OCI-LY3 (cell line): Measurements from ENCODE around the gene LAMA3.

Source experiments
- H2AFZ ChIP-seq: fragments of 200-600, 300-600 bp; shearing (Covaris generic); 2 replicates; pipeline ENCODE4 v1.6.0; 2014; ENCODE audit warnings: antibody characterized with exemption, low read depth, low read length
- H3K27ac ChIP-seq: fragments of 200-600, 300-600 bp; sonication (generic); 2 replicates; pipeline ENCODE4 v1.5.1; 2014; ENCODE audit warnings: mild to moderate bottlenecking, low read length, moderate library complexity, mixed read lengths
- H3K27me3 ChIP-seq: fragments of 200-600, 300-600 bp; sonication (generic); 2 replicates; pipeline ENCODE4 v1.6.1; 2014; ENCODE audit warnings: low read depth, low read length, mixed read lengths
- H3K36me3 ChIP-seq: fragments of 200-600, 300-600 bp; sonication (generic); replicated peaks from 2 replicates; pipeline ENCODE3; 2014; ENCODE audit warnings: low read depth, low read length, mixed read lengths
- H3K4me1 ChIP-seq: fragments of 300-600, 200-600 bp; sonication (generic); 2 replicates; pipeline ENCODE4 v1.6.1; 2014; ENCODE audit warnings: low read length, mixed read lengths
- H3K4me2 ChIP-seq: fragments of 200-600, 300-600 bp; sonication (generic); 2 replicates; pipeline ENCODE4 v1.6.1; 2014; ENCODE audit warnings: low read length, mixed read lengths
- H3K4me3 ChIP-seq: fragments of 300-600, 200-600 bp; sonication (generic); 2 replicates; pipeline ENCODE4 v1.5.1; 2014; ENCODE audit warnings: antibody characterized with exemption, mild to moderate bottlenecking, low read length, moderate library complexity
- H3K79me2 ChIP-seq: fragments of 300-600, 200-600 bp; shearing (Covaris generic); 2 replicates; pipeline ENCODE4 v1.6.1; 2014; ENCODE audit warnings: mild to moderate bottlenecking, low read length, mixed read lengths
- H3K9ac ChIP-seq: fragments of 300-600, 200-600 bp; shearing (Covaris generic); 2 replicates; pipeline ENCODE4 v1.6.0; 2014; ENCODE audit warnings: mild to moderate bottlenecking, low read length, moderate library complexity
- H3K9me3 ChIP-seq: fragments of 200-600, 300-600 bp; shearing (Covaris generic); 2 replicates; pipeline ENCODE4 v1.6.1; 2014; ENCODE audit warnings: low read length, mixed read lengths; ENCODE audit not compliant: insufficient read depth
- H4K20me1 ChIP-seq: fragments of 200-600, 300-600 bp; sonication (generic); 2 replicates; pipeline ENCODE4 v1.6.1; 2016; ENCODE audit warnings: low read length, mixed read lengths; ENCODE audit not compliant: insufficient read depth
- EZH2phosphoT487 ChIP-seq: fragments of 200-600 bp; shearing (Covaris generic); IDR thresholded peaks from 2 replicates; pipeline ENCODE4 v1.6.1; 2018; ENCODE audit warnings: antibody characterized with exemption, mixed run types, low read depth
- TF ChIP-seq, protein P1 (sequence below): fragments of 200-600, 300-600 bp; sonication (generic); IDR thresholded peaks from 2 replicates; pipeline ENCODE4 v1.5.1; 2014; ENCODE audit warnings: antibody characterized with exemption, low read length, low read depth

Gene LAMA3

GRCh38 chr18:23772327-23773024, 83.2 kb downstream of the LAMA3 start:
- no peak overlapping the region for H3K4me2 ChIP-seq
- H3K9ac ChIP-seq, result no peak overlapping the region
- no peaks in the 10 kb centered on the region; the same call in 1 of the 2 replicates for H3K9me3 ChIP-seq
- H2AFZ ChIP-seq, result no peak overlapping the region
- no peaks in the 10 kb centered on the region for H3K27me3 ChIP-seq
- no peaks in the 10 kb centered on the region for H3K36me3 ChIP-seq
- no peaks in the 10 kb centered on the region for H3K4me1 ChIP-seq
- H3K4me3 ChIP-seq, result no peak overlapping the region
- H3K27ac ChIP-seq, result no peak overlapping the region
- no peak for TF ChIP-seq EZH2phosphoT487
- TF ChIP-seq, protein P1, sequence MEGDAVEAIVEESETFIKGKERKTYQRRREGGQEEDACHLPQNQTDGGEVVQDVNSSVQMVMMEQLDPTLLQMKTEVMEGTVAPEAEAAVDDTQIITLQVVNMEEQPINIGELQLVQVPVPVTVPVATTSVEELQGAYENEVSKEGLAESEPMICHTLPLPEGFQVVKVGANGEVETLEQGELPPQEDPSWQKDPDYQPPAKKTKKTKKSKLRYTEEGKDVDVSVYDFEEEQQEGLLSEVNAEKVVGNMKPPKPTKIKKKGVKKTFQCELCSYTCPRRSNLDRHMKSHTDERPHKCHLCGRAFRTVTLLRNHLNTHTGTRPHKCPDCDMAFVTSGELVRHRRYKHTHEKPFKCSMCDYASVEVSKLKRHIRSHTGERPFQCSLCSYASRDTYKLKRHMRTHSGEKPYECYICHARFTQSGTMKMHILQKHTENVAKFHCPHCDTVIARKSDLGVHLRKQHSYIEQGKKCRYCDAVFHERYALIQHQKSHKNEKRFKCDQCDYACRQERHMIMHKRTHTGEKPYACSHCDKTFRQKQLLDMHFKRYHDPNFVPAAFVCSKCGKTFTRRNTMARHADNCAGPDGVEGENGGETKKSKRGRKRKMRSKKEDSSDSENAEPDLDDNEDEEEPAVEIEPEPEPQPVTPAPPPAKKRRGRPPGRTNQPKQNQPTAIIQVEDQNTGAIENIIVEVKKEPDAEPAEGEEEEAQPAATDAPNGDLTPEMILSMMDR, result no peak
- no peaks in the 10 kb centered on the region for H3K79me2 ChIP-seq
- H4K20me1 ChIP-seq, result no peaks in the 10 kb centered on the region

GRCh38 chr18:23776306-23776705, 87.1 kb downstream of the LAMA3 start:
- Histone ChIP-seq H3K4me3 (no peak overlapping the region), H3K9me3 (no peaks in the 10 kb centered on the region), H3K79me2 (no peaks in the 10 kb centered on the region), H3K27ac (no peak overlapping the region), H3K4me1 (no peaks in the 10 kb centered on the region), H2AFZ (no peak overlapping the region), H3K9ac (no peak overlapping the region), H3K36me3 (no peaks in the 10 kb centered on the region), H3K27me3 (no peaks in the 10 kb centered on the region), H3K4me2 (no peak overlapping the region), H4K20me1 (no peaks in the 10 kb centered on the region)
- TF ChIP-seq, protein P1, result no peak
- no peak for TF ChIP-seq EZH2phosphoT487

- Histone ChIP-seq H3K4me1 (no peaks in the 10 kb centered on the region), H4K20me1 (no peaks in the 10 kb centered on the region), H3K4me3 (no peak overlapping the region), H3K4me2 (no peak overlapping the region), H3K79me2 (no peaks in the 10 kb centered on the region), H3K36me3 (no peaks in the 10 kb centered on the region), H3K27me3 (no peaks in the 10 kb centered on the region), H3K9me3 (no peaks in the 10 kb centered on the region), H3K9ac (no peak overlapping the region), H3K27ac (no peak overlapping the region), H2AFZ (no peak overlapping the region)
- TF ChIP-seq, protein P1, result no peak
- no peak for TF ChIP-seq EZH2phosphoT487
Measured at GRCh38 chr18:23778828-23779227, 89.6 kb downstream of the LAMA3 start.

- H3K4me2 ChIP-seq, result no peak overlapping the region
- H3K27ac ChIP-seq, result no peak overlapping the region
- TF ChIP-seq EZH2phosphoT487, result no peak
- TF ChIP-seq, protein P1, result no peak
Measured at GRCh38 chr18:23779696-23780303, 90.5 kb downstream of the LAMA3 start.

More at GRCh38 chr18:23779696-23780303, 90.5 kb downstream of the LAMA3 start:
- Histone ChIP-seq H3K27me3 (no peaks in the 10 kb centered on the region), H3K4me3 (no peak overlapping the region), H2AFZ (no peak overlapping the region), H3K36me3 (no peaks in the 10 kb centered on the region), H3K79me2 (no peaks in the 10 kb centered on the region), H3K9ac (no peak overlapping the region), H4K20me1 (no peaks in the 10 kb centered on the region), H3K9me3 (no peaks in the 10 kb centered on the region), H3K4me1 (no peaks in the 10 kb centered on the region)
